Measurements from ENCODE around the gene BGN.

BGN gene

DNA sequence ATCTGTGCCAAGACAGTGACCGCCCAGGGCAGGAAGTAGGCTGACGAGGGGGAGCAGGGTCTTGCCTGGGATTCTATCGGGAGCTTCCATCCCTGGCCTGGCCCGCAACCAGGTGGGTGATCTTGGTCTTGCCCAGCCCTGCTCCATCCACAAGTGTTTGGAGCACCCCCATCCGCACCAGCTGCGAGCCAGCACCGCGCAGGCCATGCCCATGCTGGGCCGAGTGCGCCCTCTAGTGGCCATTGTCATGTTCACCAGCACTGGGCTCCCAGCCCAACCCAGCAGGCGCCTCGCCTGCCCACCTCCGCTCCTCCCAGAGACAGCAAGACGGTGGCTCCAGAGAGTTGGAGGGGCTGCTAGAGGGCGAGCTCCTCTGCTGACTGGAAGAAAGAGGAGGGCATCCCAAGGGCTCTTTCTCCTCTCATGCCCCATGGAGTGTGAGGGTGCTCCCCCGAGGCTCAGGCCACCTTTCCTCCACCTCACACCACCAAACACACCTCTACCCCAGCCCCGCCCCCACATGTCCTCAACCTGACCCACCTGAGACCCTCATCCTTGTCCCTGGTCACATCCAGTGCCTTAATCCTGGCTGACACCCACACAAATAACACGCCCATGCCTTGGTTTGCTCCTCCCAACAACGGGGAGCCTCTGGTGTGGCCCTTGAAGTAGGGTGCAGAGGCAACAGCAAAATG, 12.9 kb downstream of the BGN start:
- DNase-seq, result peak; percentile 72 to 88 (median 82)

GRCh38 chrX:153509592-153509991, 14.8 kb downstream of the BGN start:
- DNase-seq, result no peak

DNA sequence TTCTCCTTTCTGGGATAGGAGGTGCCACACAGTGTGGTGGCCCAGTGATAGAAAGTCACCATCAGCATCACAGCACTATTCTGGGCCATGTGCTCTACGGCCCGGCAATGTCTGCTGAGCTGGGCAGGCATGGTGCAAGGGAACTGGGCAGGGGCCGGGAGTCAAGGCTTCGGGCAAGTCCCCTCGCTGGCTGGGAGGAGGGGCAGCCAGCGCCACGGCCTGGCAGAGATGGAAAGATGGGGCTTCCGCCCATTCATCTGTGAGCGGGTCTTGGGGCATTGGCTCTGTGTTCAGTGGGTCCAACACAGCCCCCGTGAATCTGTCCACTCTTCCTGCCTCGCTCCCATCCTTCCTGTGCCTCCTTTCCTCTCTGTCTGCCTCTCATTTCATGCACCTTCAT, 15.6 kb downstream of the BGN start:
- no peak for DNase-seq

DNA sequence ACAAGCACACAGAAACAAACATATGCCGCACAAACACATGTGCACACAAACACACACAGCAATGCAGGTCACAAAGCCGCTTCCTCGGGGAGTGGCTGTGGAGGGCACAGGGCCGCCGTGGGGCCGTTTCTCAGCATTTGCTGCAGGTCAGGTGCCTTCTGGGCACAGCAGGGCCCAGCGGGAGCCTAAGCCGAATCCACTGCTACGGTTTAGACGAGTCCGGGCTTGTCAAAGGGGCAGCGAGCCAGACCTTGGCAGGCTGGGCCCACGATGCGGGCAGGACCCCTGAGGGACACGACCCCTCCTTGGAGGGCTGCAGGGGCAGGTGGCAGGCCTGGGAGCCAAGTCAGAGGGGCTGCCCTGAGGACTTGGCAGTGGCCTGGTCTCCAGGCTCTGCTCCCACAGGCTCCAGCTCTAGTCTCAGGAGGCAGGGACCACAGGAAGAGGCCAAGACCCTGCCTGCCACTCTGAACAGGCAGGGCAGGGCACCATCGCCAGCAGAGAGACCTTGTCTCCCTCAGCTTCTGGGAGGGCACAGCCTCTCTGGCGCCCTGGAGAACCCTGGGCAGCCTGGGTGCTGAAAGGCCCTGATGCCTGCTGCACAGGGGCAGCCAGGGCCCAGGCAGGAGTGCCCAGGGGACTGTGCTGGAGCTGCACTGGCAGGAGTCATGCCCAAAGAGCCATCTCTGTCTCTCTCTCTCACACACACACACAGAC, 17.2 kb downstream of the BGN start:
- no peak for DNase-seq

GRCh38 chrX:153512501-153512893, 17.7 kb downstream of the BGN start:
- no peak for DNase-seq

- DNase-seq, result no peak
Measured at GRCh38 chrX:153513265-153513664, 18.5 kb downstream of the BGN start.

- DNase-seq, result no peak
Measured at GRCh38 chrX:153514259-153514658, 19.5 kb downstream of the BGN start.

GRCh38 chrX:153515435-153515834, 20.7 kb downstream of the BGN start:
- DNase-seq, result no peak

DNA sequence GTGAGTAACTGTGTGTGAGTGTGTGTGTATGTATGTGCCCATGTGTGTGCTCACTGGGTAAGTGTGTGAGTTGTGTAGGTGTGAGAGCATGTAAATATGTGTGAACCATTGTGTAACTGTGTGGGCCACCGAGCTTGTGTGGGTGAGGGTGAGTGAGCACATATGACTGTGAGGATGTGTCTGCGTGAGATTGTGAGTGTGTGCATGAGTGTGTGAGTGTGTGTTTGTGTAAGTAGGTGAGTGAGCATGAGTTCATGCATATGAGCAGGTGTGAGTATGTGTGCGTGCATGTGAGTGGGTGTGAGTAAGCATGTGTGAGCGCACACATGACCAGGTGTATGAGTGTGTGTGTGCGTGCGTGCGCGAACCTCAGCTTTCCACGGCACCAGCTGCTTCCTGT, 21.3 kb downstream of the BGN start:
- no peak for DNase-seq

- no peak for DNase-seq
Measured at GRCh38 chrX:153517423-153517822, 22.6 kb downstream of the BGN start, which contains the start of gene ATP2B3. TSS of gene ATP2B3 (plus strand) at chrX:153517642. CDS start at chrX:153536248, 18,606 bp downstream.

GRCh38 chrX:153517946-153518834, 23.4 kb downstream of the BGN start:
- no peak for DNase-seq

GRCh38 chrX:153519569-153520286, 24.9 kb downstream of the BGN start:
- no peak for DNase-seq

DNA sequence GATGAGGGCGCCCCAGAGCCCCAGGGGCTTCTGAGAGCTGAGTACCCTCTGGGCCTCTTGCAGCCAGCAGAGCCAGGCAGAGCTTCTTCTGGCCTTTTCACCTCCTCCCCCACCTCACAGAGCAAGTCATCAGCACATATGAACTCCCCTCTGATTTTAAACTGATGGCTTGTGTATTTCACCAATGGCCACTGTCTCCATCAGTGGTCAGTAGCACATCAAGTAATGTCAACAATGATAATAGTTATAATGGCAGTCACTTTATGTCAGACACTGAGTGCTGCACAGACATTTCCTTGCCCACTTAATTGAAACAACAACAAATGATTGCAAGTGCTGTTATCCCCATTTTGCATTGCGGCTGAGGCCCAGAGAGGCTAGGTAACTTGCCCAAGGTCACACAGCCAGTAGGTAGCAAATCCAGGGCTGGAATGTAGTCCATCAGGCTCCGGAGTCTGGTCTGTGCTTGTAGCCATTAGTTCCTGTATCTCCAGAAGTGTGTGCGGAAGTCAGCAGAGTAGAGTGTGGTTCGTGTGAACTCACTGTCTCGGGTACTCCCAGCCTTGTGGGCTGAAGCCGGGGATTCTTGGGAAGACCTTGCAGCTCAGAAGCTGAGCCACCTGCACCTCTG, 25.6 kb downstream of the BGN start:
- DNase-seq, result no peak

DNA sequence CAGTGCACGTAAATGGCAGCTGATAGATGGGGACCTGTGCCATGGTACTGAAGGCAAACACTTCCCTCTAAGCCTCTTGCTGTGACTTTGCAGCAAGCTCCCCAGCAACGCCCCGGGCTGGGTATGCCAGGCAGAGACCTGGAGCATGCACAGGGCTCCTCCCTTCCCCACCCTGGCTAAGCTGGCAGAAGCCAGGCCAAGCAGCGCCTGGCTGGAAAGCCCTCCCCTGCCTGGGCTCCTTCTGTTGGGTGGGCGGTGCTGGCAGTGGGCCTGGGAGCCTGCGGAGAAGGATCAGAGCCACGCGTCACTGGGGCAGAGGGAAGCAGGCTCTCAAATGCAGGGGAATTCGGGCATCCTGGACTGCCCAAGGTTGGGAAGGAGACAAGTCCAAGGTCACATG, 26.3 kb downstream of the BGN start:
- DNase-seq, result no peak

DNA sequence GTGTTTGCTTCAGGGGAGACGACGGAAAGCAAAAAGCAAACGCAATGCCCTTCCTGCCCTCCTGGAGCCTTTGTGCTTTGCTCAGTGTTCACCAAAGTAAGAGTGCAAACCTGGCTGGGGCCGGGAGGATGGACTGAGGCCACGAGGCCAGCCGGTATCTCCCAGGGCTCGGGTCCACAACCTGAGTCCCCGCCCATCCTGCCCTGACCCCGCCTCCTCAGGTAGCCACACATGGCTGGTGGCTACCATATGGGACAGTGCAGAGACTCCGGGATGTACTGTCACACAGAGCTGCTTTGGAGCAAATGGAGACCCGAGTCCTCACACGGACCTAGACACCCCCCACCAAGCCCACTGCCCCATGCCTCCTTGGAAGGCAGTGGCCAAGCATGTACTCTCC, 27.5 kb downstream of the BGN start:
- DNase-seq, result no peak

- DNase-seq, result no peak
Measured at GRCh38 chrX:153523269-153523668, 28.5 kb downstream of the BGN start.

DNA sequence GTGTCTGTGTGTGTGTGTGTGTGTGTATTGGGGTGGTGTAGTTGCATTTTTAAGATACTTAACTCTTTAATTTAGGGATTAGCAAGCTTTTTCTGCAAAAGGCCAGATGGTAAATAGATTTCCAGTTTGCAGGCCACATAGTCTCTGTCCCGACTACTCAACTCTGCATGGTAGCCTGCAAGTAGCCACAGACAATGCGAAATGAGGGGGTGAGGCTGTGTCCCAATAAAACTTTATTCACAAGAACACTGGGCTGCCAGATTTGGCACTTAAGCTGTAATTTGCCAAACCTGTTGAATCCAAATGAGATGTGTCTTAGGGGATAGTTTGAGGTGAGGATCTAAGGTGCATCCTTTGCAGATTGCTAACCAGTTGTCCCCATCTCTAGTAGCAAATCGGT, 29.5 kb downstream of the BGN start:
- no peak for DNase-seq

DNA sequence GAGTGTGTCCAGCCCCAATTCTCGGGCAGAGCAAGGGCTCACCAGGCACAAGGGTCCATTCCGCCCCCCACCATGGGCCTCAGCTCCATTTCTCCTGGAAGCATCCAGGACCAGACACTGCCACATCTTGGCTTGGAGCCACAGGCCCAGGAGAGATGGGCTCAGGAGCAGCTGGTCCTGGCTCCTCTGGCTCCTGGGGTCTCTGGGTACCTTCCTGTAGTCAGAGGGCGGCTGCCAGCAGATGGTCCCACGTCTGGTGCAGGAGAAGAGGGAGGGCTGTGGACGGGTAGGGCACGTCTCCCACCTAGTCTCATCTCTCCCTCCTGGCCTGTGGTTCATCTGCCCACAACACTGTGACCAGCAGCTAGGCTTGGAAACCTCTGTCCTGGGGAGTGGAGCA, 30.7 kb downstream of the BGN start:
- no peak for DNase-seq

DNA sequence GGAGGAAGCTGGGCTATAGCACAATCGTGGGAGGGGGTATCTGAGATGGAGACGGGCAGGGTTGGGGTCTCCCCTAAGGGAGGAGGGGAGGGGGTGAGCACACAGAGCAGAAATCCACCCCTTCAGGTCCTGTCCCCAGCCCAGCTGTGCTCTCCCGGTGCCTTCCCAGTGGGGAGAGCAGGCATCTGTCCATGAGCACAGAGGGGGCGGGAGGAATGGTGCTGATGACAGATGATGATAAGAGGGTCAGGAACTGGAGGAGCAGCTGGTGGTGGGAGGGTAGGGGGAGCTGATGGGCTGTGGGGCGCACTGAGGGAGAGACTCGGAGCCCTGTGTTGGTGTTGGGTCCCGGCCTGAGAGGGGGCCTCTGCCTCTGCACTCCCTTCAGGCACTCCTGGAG, 31.3 kb downstream of the BGN start:
- no peak for DNase-seq

DNA sequence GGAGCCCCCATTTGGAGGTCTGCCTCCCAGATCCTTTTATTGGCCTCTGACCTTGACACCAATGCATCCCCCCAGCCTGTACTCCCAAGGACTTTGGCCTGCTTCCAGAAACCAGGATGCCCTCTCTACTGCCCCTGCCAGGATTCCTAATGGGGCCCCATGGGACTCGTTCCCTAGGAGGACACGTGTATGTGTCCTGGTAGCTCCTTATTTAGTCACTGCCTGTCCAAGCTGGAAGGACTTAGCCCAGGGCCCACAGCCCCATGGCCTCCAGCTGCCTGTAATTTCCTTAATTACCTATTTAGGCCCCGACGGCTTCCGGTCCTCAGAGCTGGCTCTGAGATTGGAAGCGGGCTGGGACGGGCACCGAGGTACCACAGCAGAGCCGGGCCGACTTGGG, 32.0 kb downstream of the BGN start:
- no peak for DNase-seq

DNA sequence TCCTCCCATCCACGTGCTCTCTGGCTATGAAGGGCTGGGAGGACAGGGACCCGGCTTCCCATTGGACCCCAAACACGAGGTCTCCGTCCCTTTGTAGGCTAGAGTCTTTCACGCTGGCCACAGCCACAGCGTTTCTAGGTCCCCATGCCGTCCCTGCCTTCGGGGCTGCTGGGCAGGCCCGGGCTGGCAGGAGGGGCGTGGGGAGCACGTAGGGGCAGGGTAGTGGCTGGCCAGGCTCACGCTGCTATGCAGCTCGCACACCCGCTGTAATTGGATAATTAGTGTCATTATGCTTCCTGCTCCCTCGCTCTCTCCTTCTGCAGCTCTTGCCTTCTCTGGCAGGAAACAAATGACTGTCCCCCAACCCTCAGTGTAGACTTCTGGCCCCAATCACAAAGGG, 32.4 kb downstream of the BGN start:
- DNase-seq, result no peak

GRCh38 chrX:153530411-153531129, 35.8 kb downstream of the BGN start:
- no peak for DNase-seq

All from suppressor macrophage (primary cell).